Left ventricle myocardium inferior (tissue), 1 donor: ENCODE measurements around the gene TMEM132D. TPM values are rescaled to one million over a fixed set of nuclear protein-coding genes. Genes with fewer than 3 reads are reported as not detected.

Source experiments
- DNase-seq: peaks from one replicate; pipeline ENCODE4 v3.0.0-alpha.2; 2020
- H3K27ac ChIP-seq: fragments of 200-600 bp; replicated peaks from 2 replicates; pipeline ENCODE4 v1.8.0; 2021
- H3K27me3 ChIP-seq: fragments of 200-600 bp; 2 replicates; pipeline ENCODE4 v1.8.0; 2021; ENCODE audit warnings: low read depth
- H3K36me3 ChIP-seq: fragments of 200-600 bp; 2 replicates; pipeline ENCODE4 v1.8.0; 2021
- H3K4me1 ChIP-seq: fragments of 200-600 bp; 2 replicates; pipeline ENCODE4 v1.8.0; 2021
- H3K4me3 ChIP-seq: fragments of 200-600 bp; 2 replicates; pipeline ENCODE4 v1.8.0; 2021; ENCODE audit warnings: mild to moderate bottlenecking, moderate library complexity
- H3K9me3 ChIP-seq: fragments of 200-600 bp; replicated peaks from 2 replicates; pipeline ENCODE4 v1.8.0; 2021
- intact Hi-C: fragments of 100-400 bp; cut with micrococcal nuclease; formaldehyde crosslinking; loops from one replicate; pipeline ENCODE4 v1.11.0; 2022
- total RNA-seq: library from RNA; stranded (reverse); fragmentation: NEBNext Ultra II Directional; extraction: Animal tissue kit (Norgen Biotek cat#: 25700); gene quantifications from one replicate; pipeline ENCODE4 v1.2.1, GENCODE V29; 2021
- TF ChIP-seq, protein P1 (sequence below): fragments of 200-600 bp; IDR thresholded peaks from 2 replicates; pipeline ENCODE4 v1.8.0; 2021; ENCODE audit warnings: antibody characterized with exemption, mild to moderate bottlenecking, borderline replicate concordance
- donor health status: DM: no; HTN: yes; CAD: no; lungs with severe emphysema.

Gene TMEM132D
- total RNA-seq, 1 donor from 2014 or later, result not detected

DNA sequence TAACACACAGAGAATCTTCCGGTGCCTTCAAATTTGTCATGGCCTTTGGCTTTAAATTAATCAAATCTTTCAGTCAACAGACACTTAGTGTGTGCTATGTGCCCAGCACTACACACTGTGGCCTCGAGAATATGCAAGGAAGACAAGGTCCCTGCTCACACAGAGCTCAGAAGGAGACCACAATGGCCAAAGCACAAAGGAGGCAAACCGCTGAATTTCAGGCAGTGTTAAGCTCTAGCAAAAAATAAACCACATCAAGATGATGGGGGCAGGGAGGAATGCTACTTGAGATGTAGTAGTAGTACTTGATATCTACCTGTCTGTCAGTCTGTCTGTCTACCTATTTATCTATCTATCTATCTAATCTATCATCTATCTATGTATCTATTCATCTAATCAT lies 227.9 kb downstream of the TMEM132D start:
- intact Hi-C loops, result no loop called here
- Histone ChIP-seq H3K4me1 (no peaks in the 10 kb centered on the region), H3K27me3 (no peaks in the 10 kb centered on the region), H3K36me3 (no peaks in the 10 kb centered on the region), H3K9me3 (peaks cover 33% of the 10 kb centered on the region), H3K4me3 (no peak overlapping the region), H3K27ac (no peak overlapping the region)
- TF ChIP-seq, protein P1, sequence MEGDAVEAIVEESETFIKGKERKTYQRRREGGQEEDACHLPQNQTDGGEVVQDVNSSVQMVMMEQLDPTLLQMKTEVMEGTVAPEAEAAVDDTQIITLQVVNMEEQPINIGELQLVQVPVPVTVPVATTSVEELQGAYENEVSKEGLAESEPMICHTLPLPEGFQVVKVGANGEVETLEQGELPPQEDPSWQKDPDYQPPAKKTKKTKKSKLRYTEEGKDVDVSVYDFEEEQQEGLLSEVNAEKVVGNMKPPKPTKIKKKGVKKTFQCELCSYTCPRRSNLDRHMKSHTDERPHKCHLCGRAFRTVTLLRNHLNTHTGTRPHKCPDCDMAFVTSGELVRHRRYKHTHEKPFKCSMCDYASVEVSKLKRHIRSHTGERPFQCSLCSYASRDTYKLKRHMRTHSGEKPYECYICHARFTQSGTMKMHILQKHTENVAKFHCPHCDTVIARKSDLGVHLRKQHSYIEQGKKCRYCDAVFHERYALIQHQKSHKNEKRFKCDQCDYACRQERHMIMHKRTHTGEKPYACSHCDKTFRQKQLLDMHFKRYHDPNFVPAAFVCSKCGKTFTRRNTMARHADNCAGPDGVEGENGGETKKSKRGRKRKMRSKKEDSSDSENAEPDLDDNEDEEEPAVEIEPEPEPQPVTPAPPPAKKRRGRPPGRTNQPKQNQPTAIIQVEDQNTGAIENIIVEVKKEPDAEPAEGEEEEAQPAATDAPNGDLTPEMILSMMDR, result no peak
- no peak for DNase-seq

DNA sequence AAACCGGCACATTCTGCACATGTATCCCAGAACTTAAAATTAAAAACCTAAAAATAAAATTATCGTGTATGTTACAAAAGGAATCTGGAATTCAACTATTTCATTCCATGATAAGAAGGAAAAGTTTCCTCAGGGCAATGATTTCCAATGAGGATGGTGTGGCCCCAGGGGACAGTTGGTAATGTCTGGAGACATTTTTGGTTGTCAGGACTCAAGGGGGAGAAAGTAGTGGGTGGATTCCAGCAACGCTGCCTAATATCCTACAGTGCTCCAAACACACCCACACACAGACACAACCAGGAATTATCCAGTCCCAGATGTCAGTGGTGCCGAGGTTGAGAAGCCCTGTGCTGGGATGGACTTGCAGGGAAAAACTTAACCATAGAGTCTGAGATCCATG lies 228.3 kb downstream of the TMEM132D start:
- TF ChIP-seq, protein P1, result no peak
- no peak for DNase-seq

DNA sequence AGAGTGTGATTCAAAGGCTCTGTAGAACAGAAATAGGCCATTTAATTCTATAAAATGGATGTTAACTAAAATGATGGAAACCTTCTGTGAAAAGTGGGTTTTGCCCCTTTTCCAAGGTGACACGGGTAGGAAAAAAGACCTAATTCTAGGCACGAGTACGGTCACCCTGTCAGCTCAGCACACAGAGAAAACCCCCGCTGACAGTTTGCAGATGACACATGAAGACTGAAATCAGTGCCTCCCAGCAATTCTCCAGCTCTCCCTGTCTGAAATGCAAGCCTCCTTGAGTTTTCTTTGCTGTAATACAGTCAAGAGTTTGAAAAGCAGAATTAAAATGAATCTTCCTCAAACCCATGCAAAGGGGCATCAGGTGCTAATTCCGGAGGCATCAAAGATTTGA lies 230.0 kb downstream of the TMEM132D start:
- H3K27me3 ChIP-seq, result no peaks in the 10 kb centered on the region
- TF ChIP-seq, protein P1, result no peak
- no peaks in the 10 kb centered on the region for H3K36me3 ChIP-seq
- peaks cover 14% of the 10 kb centered on the region for H3K9me3 ChIP-seq
- H3K27ac ChIP-seq, result no peak overlapping the region
- H3K4me3 ChIP-seq, result no peak overlapping the region
- no peak for DNase-seq
- H3K4me1 ChIP-seq, result no peaks in the 10 kb centered on the region
- intact Hi-C loops, result no loop called here

More for the DNA sequence above, 228.3 kb downstream of the TMEM132D start:
- Histone ChIP-seq H3K4me1 (no peaks in the 10 kb centered on the region), H3K36me3 (no peaks in the 10 kb centered on the region), H3K27me3 (no peaks in the 10 kb centered on the region), H3K9me3 (peaks cover 29% of the 10 kb centered on the region), H3K4me3 (no peak overlapping the region), H3K27ac (no peak overlapping the region)
- intact Hi-C loops, result no loop called here

DNA sequence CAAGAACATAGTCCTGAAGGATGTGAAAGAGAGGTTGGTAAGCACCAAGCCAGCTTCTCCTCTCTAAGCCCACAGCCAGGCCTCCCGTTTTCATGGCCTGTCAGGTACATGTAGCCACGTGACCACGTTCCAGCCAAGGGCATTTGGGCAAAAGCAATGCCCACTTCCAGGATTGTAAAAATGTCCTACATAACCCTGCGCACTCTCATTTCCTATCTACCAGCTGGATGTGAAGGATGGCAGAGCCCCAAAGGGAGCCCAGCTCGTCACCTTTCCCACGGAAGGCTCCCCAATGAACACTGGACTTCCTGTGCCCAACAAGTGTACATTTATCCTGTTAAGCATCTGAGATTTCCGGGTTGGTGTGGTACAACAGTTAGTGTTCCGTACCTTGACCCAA lies 231.7 kb downstream of the TMEM132D start:
- no peak for DNase-seq
- Histone ChIP-seq H3K27me3 (no peaks in the 10 kb centered on the region), H3K36me3 (no peaks in the 10 kb centered on the region), H3K4me1 (no peaks in the 10 kb centered on the region), H3K27ac (no peak overlapping the region), H3K4me3 (no peak overlapping the region), H3K9me3 (no peaks in the 10 kb centered on the region)
- TF ChIP-seq, protein P1, result no peak
- intact Hi-C loops, result no loop called here

DNA sequence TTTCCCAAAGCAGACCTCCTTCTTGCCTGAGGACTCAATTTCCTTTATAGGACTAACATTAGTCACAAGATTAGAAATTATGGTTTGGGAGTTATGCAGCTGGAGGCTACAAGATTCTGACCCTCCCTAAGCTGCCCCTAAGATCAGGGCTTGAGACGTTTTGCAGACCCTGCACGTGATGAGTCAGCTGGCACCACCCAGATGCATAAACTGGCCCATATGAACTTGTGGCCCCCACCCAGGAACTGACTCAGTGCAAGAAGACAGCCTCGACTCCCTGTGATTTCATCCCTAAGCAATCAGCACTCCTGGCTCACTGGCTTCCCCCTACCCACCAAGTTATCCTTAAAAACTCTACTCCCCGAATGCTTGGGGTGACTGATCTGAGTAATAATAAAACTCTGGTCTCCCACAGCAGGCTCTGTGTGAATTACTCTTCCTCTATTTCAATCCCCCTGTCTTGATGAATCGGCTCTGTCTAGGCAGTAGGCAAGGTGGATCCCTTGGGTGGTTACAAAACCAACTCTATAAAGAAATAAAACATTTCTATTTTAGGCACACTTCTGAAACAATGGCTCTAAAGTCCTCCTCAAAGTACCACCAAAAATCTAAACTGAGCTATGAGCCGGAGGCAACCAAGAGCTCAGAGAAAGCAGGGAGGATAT lies 233.4 kb downstream of the TMEM132D start:
- Histone ChIP-seq H3K36me3 (no peaks in the 10 kb centered on the region), H3K4me3 (no peak overlapping the region), H3K27me3 (no peaks in the 10 kb centered on the region), H3K27ac (no peak overlapping the region), H3K9me3 (no peaks in the 10 kb centered on the region), H3K4me1 (no peaks in the 10 kb centered on the region)
- no peak for DNase-seq
- intact Hi-C loops, result no loop called here
- TF ChIP-seq, protein P1, result no peak
